A549 (cell line): ENCODE data around the gene NPAS2.

Source experiments
- BCL3 ChIP-seq: fragments of >200 bp; sonication (Bioruptor Twin); formaldehyde crosslinking; IDR thresholded peaks from 3 replicates; pipeline ENCODE4 v1.6.1; 2016
- CHD2 ChIP-seq: fragments of 150-350 bp; IDR thresholded peaks from 2 replicates; pipeline ENCODE4 v1.6.1; 2014; ENCODE audit warnings: low read length; ENCODE audit not compliant: partially characterized antibody
- CTCF ChIP-seq: fragments of >200 bp; sonication (Bioruptor Twin); formaldehyde crosslinking; IDR thresholded peaks from 3 replicates; pipeline ENCODE4 v1.5.1; 2016
- HMGXB4 ChIP-seq: fragments of 250-450 bp; sonication (Bioruptor Pico); IDR thresholded peaks from 2 replicates; pipeline ENCODE4 v1.5.0; 2021; ENCODE audit warnings: mild to moderate bottlenecking, moderate library complexity, borderline replicate concordance
- JUN ChIP-seq, 2 experiments: fragments of >200 bp; sonication (Bioruptor Twin); formaldehyde crosslinking; IDR thresholded peaks; 2 replicates in 1 of 2; 3 replicates in 1 of 2; pipeline ENCODE4 v1.6.1; 2016 to 2017
- KDM1A ChIP-seq: fragments of 200-600 bp; sonication (generic); IDR thresholded peaks from 2 replicates; pipeline ENCODE4 v1.6.1; 2016; ENCODE audit warnings: low read depth, mild to moderate bottlenecking
- SMC3 ChIP-seq: fragments of >200 bp; sonication (Bioruptor Twin); formaldehyde crosslinking; IDR thresholded peaks from 3 replicates; pipeline ENCODE4 v1.6.1; 2018; ENCODE audit warnings: inconsistent platforms
- USF2 ChIP-seq: fragments of 450-650 bp; IDR thresholded peaks from 2 replicates; pipeline ENCODE4 v1.6.1; 2014; ENCODE audit warnings: antibody characterized with exemption

- TF ChIP-seq USF2 (no peak), SMC3 (no peak; the same call in 2 of the 3 replicates), JUN (IDR thresholded peaks at IDR 0.05) (no peak), CHD2 (no peak), BCL3 (no peak), HMGXB4 (CRISPR knock-in tag) (no peak), KDM1A (no peak), CTCF (no peak; the same call in 2 of the 3 replicates)
Observed at GRCh38 chr2:100821911-100822265, 1.9 kb downstream of the NPAS2 start.
